ENCODE data around the gene ACOX3.

GRCh38 chr4:8453957-8454356 lies 13.4 kb upstream of the ACOX3 start:
- TF ChIP-seq POLR2A (IDR thresholded peaks at IDR 0.05) (no peak), CTCF (IDR thresholded peaks at IDR 0.05) (no peak), POLR2AphosphoS5 (IDR thresholded peaks at IDR 0.05) (no peak), EP300 (IDR thresholded peaks at IDR 0.05) (no peak)
